IMR-90 (cell line): ENCODE data around the gene TCP1. TPM values are rescaled to one million over a fixed set of nuclear protein-coding genes. Genes with fewer than 3 reads are reported as not detected.

Experiments used
- ATAC-seq: fragments of 200-7000 bp; cut with Tn5 transposase; 2 replicates; pipeline ENCODE4 v1.9.1; 2020; ENCODE audit warnings: low read depth, mild to moderate bottlenecking, moderate library complexity
- BruUV-seq: library from RNA; stranded (reverse); fragments of 400-500 nt; replicated peaks from 2 replicates; lab custom pipeline; 2021; lab: Mats Ljungman, UMichigan
- CTCF ChIA-PET: fragments of 300-600 bp; formaldehyde crosslinking; extraction: SDS; loops from one replicate; lab custom pipeline; 2021; ENCODE audit warnings: antibody characterized with exemption; lab: Yijun Ruan, JAX
- POLR2A ChIA-PET: fragments of 300-600 bp; sonication (Branson Sonifier 250); formaldehyde crosslinking; loops from one replicate; lab custom pipeline; 2022; ENCODE audit warnings: antibody characterized with exemption; ENCODE audit not compliant: unreplicated experiment; lab: Charles Lee
- DNase-seq: peaks from one replicate; pipeline ENCODE4 v3.0.0; 2013
- H2AFZ ChIP-seq: replicated peaks from 2 replicates; pipeline ENCODE3; 2013; ENCODE audit warnings: low read length, mild to moderate bottlenecking; ENCODE audit not compliant: poor library complexity
- H2AK5ac ChIP-seq: 2 replicates; pipeline ENCODE4 v1.6.1; 2013; ENCODE audit warnings: low read depth, low read length, inconsistent platforms
- H2AK9ac ChIP-seq: replicated peaks from 2 replicates; pipeline ENCODE3; 2013; ENCODE audit warnings: mild to moderate bottlenecking, low read depth, low read length, moderate library complexity; ENCODE audit not compliant: poor library complexity
- H2BK120ac ChIP-seq: 2 replicates; pipeline ENCODE4 v1.6.1; 2013; ENCODE audit warnings: low read depth, low read length, inconsistent platforms
- H2BK15ac ChIP-seq: 3 replicates; pipeline ENCODE4 v1.6.1; 2013; ENCODE audit warnings: low read depth, low read length, inconsistent platforms
- H2BK20ac ChIP-seq: 2 replicates; pipeline ENCODE4 v1.6.1; 2013; ENCODE audit warnings: low read depth, mild to moderate bottlenecking, inconsistent platforms, low read length, moderate library complexity
- H2BK5ac ChIP-seq: 2 replicates; pipeline ENCODE4 v1.6.1; 2013; ENCODE audit warnings: mild to moderate bottlenecking, low read depth, low read length, inconsistent platforms; ENCODE audit not compliant: poor library complexity, severe bottlenecking
- H3K14ac ChIP-seq: replicated peaks from 2 replicates; pipeline ENCODE4 v1.6.1; 2013; ENCODE audit warnings: low read depth, low read length, inconsistent platforms
- H3K18ac ChIP-seq: 2 replicates; pipeline ENCODE4 v1.6.1; 2013; ENCODE audit warnings: low read depth, low read length, control low read depth
- H3K23ac ChIP-seq: 2 replicates; pipeline ENCODE4 v1.6.1; 2013; ENCODE audit warnings: low read depth, low read length, inconsistent platforms
- H3K27ac ChIP-seq: 2 replicates; pipeline ENCODE4 v1.5.1; 2013; ENCODE audit warnings: mild to moderate bottlenecking, control low read depth, low read length; ENCODE audit not compliant: insufficient read depth
- H3K27me3 ChIP-seq: 2 replicates; pipeline ENCODE4 v1.6.1; 2013; ENCODE audit warnings: low read length; ENCODE audit not compliant: control insufficient read depth, insufficient read depth
- H3K36me3 ChIP-seq: 2 replicates; pipeline ENCODE4 v1.6.1; 2013; ENCODE audit warnings: low read length, mixed read lengths; ENCODE audit not compliant: control insufficient read depth, insufficient read depth
- H3K4ac ChIP-seq: 2 replicates; pipeline ENCODE4 v1.6.1; 2013; ENCODE audit warnings: low read depth, low read length, inconsistent platforms
- H3K4me1 ChIP-seq: 2 replicates; pipeline ENCODE4 v1.6.1; 2013; ENCODE audit warnings: low read length, mixed read lengths; ENCODE audit not compliant: control insufficient read depth, insufficient read depth
- H3K4me2 ChIP-seq: 2 replicates; pipeline ENCODE4 v1.6.1; 2013; ENCODE audit warnings: low read depth, mild to moderate bottlenecking, control low read depth, low read length, moderate library complexity
- H3K4me3 ChIP-seq: 2 replicates; pipeline ENCODE4 v1.5.1; 2013; ENCODE audit warnings: low read depth, mild to moderate bottlenecking, control low read depth, low read length, moderate library complexity; ENCODE audit not compliant: insufficient read depth
- H3K56ac ChIP-seq: 2 replicates; pipeline ENCODE4 v1.6.1; 2013; ENCODE audit warnings: low read length, inconsistent platforms; ENCODE audit not compliant: insufficient read depth; ENCODE audit errors: extremely low read depth
- H3K79me1 ChIP-seq, 2 experiments: 2 replicates each; pipeline ENCODE4 v1.6.1; 2013; ENCODE audit warnings: low read length in 2 of 2, inconsistent platforms in 1 of 2, low read depth in 1 of 2
- H3K9ac ChIP-seq: 2 replicates; pipeline ENCODE4 v1.6.1; 2013; ENCODE audit warnings: low read depth, low read length, control low read depth
- H3K9me1 ChIP-seq: 2 replicates; pipeline ENCODE4 v1.6.1; 2013; ENCODE audit warnings: low read length, inconsistent platforms; ENCODE audit not compliant: insufficient read depth
- H3K9me3 ChIP-seq: 2 replicates; pipeline ENCODE4 v1.6.1; 2013; ENCODE audit warnings: low read length; ENCODE audit not compliant: control insufficient read depth, insufficient read depth
- H4K20me1 ChIP-seq: 2 replicates; pipeline ENCODE4 v1.6.1; 2013; ENCODE audit warnings: low read length, inconsistent platforms; ENCODE audit not compliant: insufficient read depth
- H4K5ac ChIP-seq: 2 replicates; pipeline ENCODE4 v1.6.1; 2013; ENCODE audit warnings: mild to moderate bottlenecking, low read depth, low read length, control low read depth
- H4K8ac ChIP-seq, 2 experiments: 2 replicates each; pipeline ENCODE4 v1.6.1; 2013; ENCODE audit warnings: low read depth in 2 of 2, low read length in 2 of 2, control low read depth in 1 of 2, inconsistent platforms in 1 of 2
- H4K91ac ChIP-seq: 2 replicates; pipeline ENCODE4 v1.6.1; 2013; ENCODE audit warnings: low read depth, low read length, inconsistent platforms; ENCODE audit not compliant: insufficient read depth
- BHLHE40 ChIP-seq: fragments of 150-350 bp; IDR thresholded peaks from 2 replicates; pipeline ENCODE4 v1.6.1; 2016; ENCODE audit warnings: mild to moderate bottlenecking, low read depth, low read length
- CEBPB ChIP-seq: IDR thresholded peaks from 2 replicates; pipeline ENCODE4 v1.6.1; 2012; ENCODE audit warnings: low read depth, low read length, improper control_type of control experiment
- FOS ChIP-seq: fragments of 150-350 bp; IDR thresholded peaks from 2 replicates; pipeline ENCODE4 v1.6.1; 2016; ENCODE audit warnings: low read depth, low read length
- NFE2L2 ChIP-seq: fragments of 150-350 bp; IDR thresholded peaks from 2 replicates; pipeline ENCODE4 v1.6.1; 2016; ENCODE audit warnings: low read depth, mild to moderate bottlenecking, low read length
- POLR2A ChIP-seq: IDR thresholded peaks from 2 replicates; pipeline ENCODE4 v1.6.1; 2012; ENCODE audit warnings: mild to moderate bottlenecking, low read depth, low read length
- RCOR1 ChIP-seq: IDR thresholded peaks from 2 replicates; pipeline ENCODE4 v1.6.1; 2012; ENCODE audit warnings: mild to moderate bottlenecking, low read length, improper control_type of control experiment; ENCODE audit not compliant: insufficient replicate concordance
- SMC3 ChIP-seq: fragments of 150-350 bp; IDR thresholded peaks from 2 replicates; pipeline ENCODE4 v1.6.1; 2016; ENCODE audit warnings: low read depth, mild to moderate bottlenecking, antibody characterized with exemption, low read length, moderate library complexity
- WGBS, 2 experiments: methylation state at CpG; one replicate each; pipeline versions ENCODE4 v1.1.5 to v1.1.7; 2013; ENCODE audit warnings: missing lambda C conversion rate in 2 of 2; ENCODE audit not compliant: insufficient read length in 1 of 2; ENCODE audit errors: extremely low coverage in 2 of 2; 5-methylcytosine and 5-hydroxymethylcytosine counted together
- dilution Hi-C: fragments of 300-500 bp; cut with HindIII; formaldehyde crosslinking; loops from one replicate; pipeline ENCODE4 v1.14.3; 2018; ENCODE audit warnings: low sequenced_read_pairs; ENCODE audit not compliant: unreplicated experiment
- in situ Hi-C: fragments of 300-500 bp; cut with MboI; formaldehyde crosslinking; loops from 3 replicates; pipeline ENCODE4 v1.14.3; 2019; ENCODE audit warnings: low sequenced_read_pairs, inconsistent platforms, mixed read lengths
- intact Hi-C: fragments of 100-400 bp; cut with micrococcal nuclease; formaldehyde crosslinking; loops from 2 replicates; pipeline ENCODE4 v1.10.0; 2022
- polyA plus RNA-seq, 3 experiments: library from polyadenylated mRNA; depleted of rRNA; stranded (reverse); fragments of >200 nt; gene quantifications; 2 replicates each; pipeline ENCODE4 v1.2.3, GENCODE V29; 2012; ENCODE audit warnings: low replicate concordance in 1 of 3
- total RNA-seq: library from RNA; depleted of rRNA; stranded (reverse); fragments of >200 nt; gene quantifications from 2 replicates; pipeline ENCODE4 v1.2.3, GENCODE V29; 2012
- TF ChIP-seq, protein P1 (sequence below): fragments of 150-350 bp; IDR thresholded peaks from 2 replicates; pipeline ENCODE4 v1.6.1; 2017; ENCODE audit warnings: mild to moderate bottlenecking, antibody characterized with exemption, low read length, low read depth
- TF ChIP-seq, protein P2 (sequence below): fragments of 150-350 bp; IDR thresholded peaks from 2 replicates; pipeline ENCODE4 v1.6.1; 2016; ENCODE audit warnings: low read depth, mild to moderate bottlenecking, low read length, moderate library complexity, borderline replicate concordance

Gene TCP1
- total and polyA plus RNA-seq, 2 of the 4 experiments (the other 2 are of a cell fraction) = 119 to 576 TPM

DNA sequence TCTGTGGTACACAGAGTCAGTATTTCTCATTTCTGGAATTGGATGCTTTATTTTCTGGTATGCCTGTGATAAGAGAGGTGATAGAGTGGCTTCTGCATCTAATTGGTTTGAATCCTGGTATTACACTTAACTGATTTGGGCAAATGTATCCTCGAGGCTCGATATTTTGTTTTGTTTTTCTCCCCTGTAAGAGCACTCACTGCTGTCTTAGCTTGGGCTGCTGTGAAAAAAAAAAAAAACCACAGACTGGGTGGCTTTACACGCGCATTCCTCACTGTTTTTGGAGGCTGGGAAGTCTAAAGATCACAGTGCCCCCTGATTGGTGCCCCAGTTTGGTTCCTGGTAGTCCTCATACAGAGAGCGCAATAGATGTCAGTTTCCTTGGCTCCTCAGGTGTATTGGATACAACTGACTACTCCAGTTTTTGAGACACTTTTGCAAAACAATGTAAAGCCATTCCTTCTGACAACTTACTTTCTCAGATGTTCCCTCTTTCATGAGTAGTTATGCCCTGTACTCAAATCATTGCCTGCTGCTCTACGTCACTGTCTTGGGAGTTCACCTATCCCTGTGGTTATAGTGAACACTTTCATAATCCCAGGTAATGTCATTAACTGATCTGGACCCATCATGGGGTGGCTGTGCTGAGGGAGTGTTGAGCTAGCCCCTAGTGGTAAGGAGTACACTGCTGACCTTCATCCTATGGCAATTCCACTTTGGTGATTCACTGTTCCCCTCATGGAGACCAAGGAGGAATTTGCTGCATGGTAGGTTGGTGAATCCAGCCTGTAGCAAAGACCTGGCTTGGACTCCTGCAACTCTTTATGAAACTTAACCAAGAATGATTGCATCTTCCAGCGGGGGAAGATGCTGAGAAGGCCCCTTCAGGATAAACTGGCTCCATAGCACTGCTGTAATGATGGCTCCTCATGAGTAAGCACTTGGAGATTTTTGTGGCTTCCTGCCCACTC is 31.1 kb downstream of the TCP1 start (continued):
- TF ChIP-seq BHLHE40 (no peak), FOS (0 out of 2 replicates have a peak, but pooled peaks have one; percentile 7), SMC3 (no peak)

GRCh38 chr6:159756508-159756907 is 32.9 kb downstream of the TCP1 start:
- ChIA-PET CTCF (no interaction called here), POLR2A (interaction anchor here (0.7 kb wide), 1 partner anchor 53 kb away, joined by 3 read pairs; no protein-coding TSS in a partner anchor)
- Histone ChIP-seq H3K79me1 (peaks cover 31% of the 10 kb centered on the region in 2 experiments), H2BK20ac (no peak overlapping the region), H3K4me2 (no peak overlapping the region), H2AFZ (no peak overlapping the region), H3K36me3 (peaks cover 35% of the 10 kb centered on the region), H4K20me1 (peaks cover 16% of the 10 kb centered on the region), H3K23ac (no peak overlapping the region), H3K14ac (no peak overlapping the region), H2BK15ac (no peak overlapping the region), H2BK5ac (no peak overlapping the region), H3K4me3 (no peak overlapping the region), H2AK5ac (no peak overlapping the region), H3K18ac (no peak overlapping the region), H2AK9ac (no peak overlapping the region), H3K9me1 (peaks cover 10% of the 10 kb centered on the region), H3K56ac (no peak overlapping the region), H4K8ac (no peak overlapping the region), H3K9ac (no peak overlapping the region), H3K4me1 (peaks cover 13% of the 10 kb centered on the region), H3K4ac (no peak overlapping the region), H3K9me3 (no peaks in the 10 kb centered on the region), H4K91ac (no peak overlapping the region), H4K5ac (no peak overlapping the region), H2BK120ac (no peak overlapping the region), H3K27me3 (no peaks in the 10 kb centered on the region), H3K27ac (no peak overlapping the region)
- TF ChIP-seq BHLHE40 (no peak), NFE2L2 (no peak), FOS (no peak), POLR2A (no peak), CEBPB (no peak), RCOR1 (no peak)
- TF ChIP-seq, protein P1, sequence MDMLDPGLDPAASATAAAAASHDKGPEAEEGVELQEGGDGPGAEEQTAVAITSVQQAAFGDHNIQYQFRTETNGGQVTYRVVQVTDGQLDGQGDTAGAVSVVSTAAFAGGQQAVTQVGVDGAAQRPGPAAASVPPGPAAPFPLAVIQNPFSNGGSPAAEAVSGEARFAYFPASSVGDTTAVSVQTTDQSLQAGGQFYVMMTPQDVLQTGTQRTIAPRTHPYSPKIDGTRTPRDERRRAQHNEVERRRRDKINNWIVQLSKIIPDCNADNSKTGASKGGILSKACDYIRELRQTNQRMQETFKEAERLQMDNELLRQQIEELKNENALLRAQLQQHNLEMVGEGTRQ = no peak
- TF ChIP-seq, protein P2, sequence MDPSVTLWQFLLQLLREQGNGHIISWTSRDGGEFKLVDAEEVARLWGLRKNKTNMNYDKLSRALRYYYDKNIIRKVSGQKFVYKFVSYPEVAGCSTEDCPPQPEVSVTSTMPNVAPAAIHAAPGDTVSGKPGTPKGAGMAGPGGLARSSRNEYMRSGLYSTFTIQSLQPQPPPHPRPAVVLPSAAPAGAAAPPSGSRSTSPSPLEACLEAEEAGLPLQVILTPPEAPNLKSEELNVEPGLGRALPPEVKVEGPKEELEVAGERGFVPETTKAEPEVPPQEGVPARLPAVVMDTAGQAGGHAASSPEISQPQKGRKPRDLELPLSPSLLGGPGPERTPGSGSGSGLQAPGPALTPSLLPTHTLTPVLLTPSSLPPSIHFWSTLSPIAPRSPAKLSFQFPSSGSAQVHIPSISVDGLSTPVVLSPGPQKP = no peak
- in situ Hi-C loops = no loop called here
- intact Hi-C loops = no loop called here
- ATAC-seq (no peak), DNase-seq (no peak)
- WGBS, 2 experiments = 100% methylated on average over 1 of the region's 4 CpGs; no CpG with 5 or more reads in 1 of the 2 experiments
- BruUV-seq = no TSS peak
- dilution Hi-C loops = no loop called here
